Tibial nerve (tissue), 4 donors: ENCODE data around the gene FXYD2.

Experiments
- CTCF ChIP-seq, 5 experiments: fragments of 200-600 bp in 3 of 5; fragments of 450-650 bp in 2 of 5; sonication (generic) in 3 of 5; IDR thresholded peaks; one replicate each; pipeline ENCODE4 v1.5.1; 2016 to 2019; ENCODE audit warnings: antibody characterized with exemption in 5 of 5, mild to moderate bottlenecking in 3 of 5, moderate library complexity in 2 of 5
- EP300 ChIP-seq, 2 donors: sonication (generic); formaldehyde crosslinking; IDR thresholded peaks; one replicate each; pipeline ENCODE4 v1.6.1; 2017; ENCODE audit warnings: antibody characterized with exemption in 2 of 2, mild to moderate bottlenecking in 1 of 2

DNA sequence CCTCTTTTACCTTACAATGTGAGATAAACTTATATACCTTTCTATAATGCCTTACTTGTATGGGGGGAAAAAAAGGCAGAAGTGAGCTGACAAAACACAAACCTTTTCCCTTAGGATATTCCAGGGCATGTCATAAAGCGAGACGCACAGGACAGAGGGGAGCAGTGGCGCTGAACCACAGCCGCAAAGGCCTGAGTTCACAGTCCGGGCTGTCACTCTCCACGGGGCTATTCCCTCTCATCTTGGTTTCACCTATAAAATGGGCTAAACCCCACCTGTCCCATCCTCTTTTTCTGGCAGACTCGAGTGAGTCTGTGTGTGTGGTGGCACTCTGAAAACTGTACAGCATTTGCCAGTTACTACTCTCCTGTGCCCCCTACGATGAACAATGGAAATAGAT, 14.4 kb upstream of the FXYD2 start:
- no peak for TF ChIP-seq CTCF (IDR thresholded peaks at IDR 0.05)
- no peak for TF ChIP-seq EP300 (IDR thresholded peaks at IDR 0.05)
